ENCODE measurements around the gene SLC47A1.

Gene SLC47A1

GRCh38 chr17:19610311-19610710 lies 76.7 kb downstream of the SLC47A1 start:
- DNase-seq (ENCODE audit: low read depth in 2 of 2) = no peak

- no peak for DNase-seq (ENCODE audit: low read depth in 2 of 2)
Observed at GRCh38 chr17:19610879-19611278, 77.2 kb downstream of the SLC47A1 start.

- DNase-seq (ENCODE audit: low read depth in 2 of 2) = no peak
Observed at GRCh38 chr17:19613979-19614378, 80.3 kb downstream of the SLC47A1 start.

- no peak for DNase-seq (ENCODE audit: low read depth in 2 of 2)
Observed at GRCh38 chr17:19614900-19615299, 81.2 kb downstream of the SLC47A1 start.

GRCh38 chr17:19618015-19618414 lies 84.4 kb downstream of the SLC47A1 start:
- no peak for DNase-seq (ENCODE audit: low read depth in 2 of 2)

GRCh38 chr17:19619705-19620325 lies 86.2 kb downstream of the SLC47A1 start:
- no peak for DNase-seq (ENCODE audit: low read depth in 2 of 2)

- no peak for DNase-seq (ENCODE audit: low read depth in 2 of 2)
Observed at GRCh38 chr17:19621697-19622096, 88.0 kb downstream of the SLC47A1 start.

- no peak for DNase-seq (ENCODE audit: low read depth in 2 of 2)
Observed at GRCh38 chr17:19626079-19626478, 92.4 kb downstream of the SLC47A1 start.

All from stimulated activated CD8-positive, alpha-beta memory T cell treated with anti-CD3 and anti-CD28 coated beads, Interleukin-15, amount 100 ng/mL, for 4 hours (primary cell).